ENCODE results near the gene MAPT. TPM values are rescaled to one million over a fixed set of nuclear protein-coding genes. Genes with fewer than 3 reads are reported as not detected.
"Not testable (repeated sequence)": the region's sequence is repeated elsewhere in the genome, so short reads cannot be mapped to it uniquely, and the experiment has no call there.

Gene MAPT
- total RNA-seq, 1 experiment from 2014 or later = 0.03 TPM

GRCh38 chr17:45997624-45998023 is 103.3 kb downstream of the MAPT start:
- H3K36me3 ChIP-seq = no peaks in the 10 kb centered on the region
- H3K9me3 ChIP-seq (replicated peaks) = no peaks in the 10 kb centered on the region
- H3K27ac ChIP-seq = no peak overlapping the region
- no peaks in the 10 kb centered on the region for H3K4me1 ChIP-seq (replicated peaks)
- H3K27me3 ChIP-seq (replicated peaks) = no peaks in the 10 kb centered on the region
- H3K4me3 ChIP-seq = no peak overlapping the region
- DNase-seq (ENCODE audit: low read depth in 1 of 2, low spot score in 2 of 2) = no peak

GRCh38 chr17:45998987-45999899 is 104.9 kb downstream of the MAPT start, which contains the start of gene STH:
Gene STH, plus strand, starts transcription at chr17:45999250. Its CDS starts 30 bp downstream, at chr17:45999280.
- no peaks in the 10 kb centered on the region for H3K27me3 ChIP-seq (replicated peaks)
- no peak for DNase-seq (ENCODE audit: low read depth in 1 of 2, low spot score in 2 of 2)
- no peaks in the 10 kb centered on the region for H3K36me3 ChIP-seq
- no peak within 1 kb of the TSS for H3K27ac ChIP-seq
- H3K4me3 ChIP-seq = no peak within 1 kb of the TSS
- H3K9me3 ChIP-seq (replicated peaks) = no peaks in the 10 kb centered on the region
- H3K4me1 ChIP-seq (replicated peaks) = no peaks in the 10 kb centered on the region

GRCh38 chr17:45999900-46000290 is 105.5 kb downstream of the MAPT start:
- no peaks in the 10 kb centered on the region for H3K4me1 ChIP-seq (replicated peaks)
- no peak overlapping the region for H3K27ac ChIP-seq
- no peaks in the 10 kb centered on the region for H3K36me3 ChIP-seq
- H3K9me3 ChIP-seq (replicated peaks) = no peaks in the 10 kb centered on the region
- H3K4me3 ChIP-seq = no peak overlapping the region
- H3K27me3 ChIP-seq (replicated peaks) = no peaks in the 10 kb centered on the region
- DNase-seq (ENCODE audit: low read depth in 1 of 2, low spot score in 2 of 2) = no peak

GRCh38 chr17:46000292-46000691 is 105.9 kb downstream of the MAPT start:
- Histone ChIP-seq H3K4me3 (no peak overlapping the region), H3K9me3 (replicated peaks) (no peaks in the 10 kb centered on the region), H3K36me3 (no peaks in the 10 kb centered on the region), H3K27ac (no peak overlapping the region), H3K27me3 (replicated peaks) (no peaks in the 10 kb centered on the region), H3K4me1 (replicated peaks) (no peaks in the 10 kb centered on the region)
- no peak for DNase-seq (ENCODE audit: low read depth in 1 of 2, low spot score in 2 of 2)

GRCh38 chr17:46000757-46001156 is 106.4 kb downstream of the MAPT start:
- Histone ChIP-seq H3K4me1 (replicated peaks) (no peaks in the 10 kb centered on the region), H3K27me3 (replicated peaks) (no peaks in the 10 kb centered on the region; the same call in 1 of the 2 replicates), H3K36me3 (no peaks in the 10 kb centered on the region), H3K4me3 (no peak overlapping the region), H3K27ac (no peak overlapping the region), H3K9me3 (replicated peaks) (no peaks in the 10 kb centered on the region)
- DNase-seq (ENCODE audit: low read depth in 1 of 2, low spot score in 2 of 2) = no peak

- no peaks in the 10 kb centered on the region for H3K4me1 ChIP-seq (replicated peaks)
Measured at GRCh38 chr17:46001390-46002310, 107.3 kb downstream of the MAPT start.

GRCh38 chr17:46002311-46002972 is 108.1 kb downstream of the MAPT start:
- no peak overlapping the region for H3K27ac ChIP-seq
- DNase-seq (ENCODE audit: low read depth in 1 of 2, low spot score in 2 of 2) = peak; percentile 75 to 79
- H3K4me3 ChIP-seq = no peak overlapping the region
- H3K36me3 ChIP-seq = no peaks in the 10 kb centered on the region
- H3K27me3 ChIP-seq (replicated peaks) = no peaks in the 10 kb centered on the region; the same call in 1 of the 2 replicates
- no peaks in the 10 kb centered on the region for H3K9me3 ChIP-seq (replicated peaks)
- no peaks in the 10 kb centered on the region for H3K4me1 ChIP-seq (replicated peaks)

More at GRCh38 chr17:46001390-46002310, 107.3 kb downstream of the MAPT start:
- Histone ChIP-seq H3K4me3 (no peak overlapping the region), H3K27me3 (replicated peaks) (no peaks in the 10 kb centered on the region; the same call in 1 of the 2 replicates), H3K27ac (no peak overlapping the region), H3K36me3 (no peaks in the 10 kb centered on the region), H3K9me3 (replicated peaks) (no peaks in the 10 kb centered on the region)
- DNase-seq (ENCODE audit: low read depth in 1 of 2, low spot score in 2 of 2) = no peak

- H3K27me3 ChIP-seq (replicated peaks) = no peaks in the 10 kb centered on the region; the same call in 1 of the 2 replicates
- no peak overlapping the region for H3K27ac ChIP-seq
- no peak overlapping the region for H3K4me3 ChIP-seq
- no peaks in the 10 kb centered on the region for H3K9me3 ChIP-seq (replicated peaks)
- H3K36me3 ChIP-seq = no peaks in the 10 kb centered on the region
- no peak for DNase-seq (ENCODE audit: low read depth in 1 of 2, low spot score in 2 of 2)
- H3K4me1 ChIP-seq (replicated peaks) = no peaks in the 10 kb centered on the region
Measured at GRCh38 chr17:46002973-46003316, 108.6 kb downstream of the MAPT start.

GRCh38 chr17:46003907-46004748 is 109.8 kb downstream of the MAPT start:
- peak in 1 of 2 experiments; percentile 47 for DNase-seq (ENCODE audit: low read depth in 1 of 2, low spot score in 2 of 2)

GRCh38 chr17:46006082-46006481 is 111.7 kb downstream of the MAPT start:
- DNase-seq (ENCODE audit: low read depth in 1 of 2, low spot score in 2 of 2); H3K9me3 ChIP-seq (replicated peaks); H3K4me3 ChIP-seq; H3K4me1 ChIP-seq (replicated peaks); H3K27me3 ChIP-seq (replicated peaks); H3K36me3 ChIP-seq; H3K27ac ChIP-seq: not testable (repeated sequence)

More at GRCh38 chr17:46003907-46004748, 109.8 kb downstream of the MAPT start:
- Histone ChIP-seq H3K36me3 (no peaks in the 10 kb centered on the region), H3K27me3 (replicated peaks) (no peaks in the 10 kb centered on the region; the same call in 1 of the 2 replicates), H3K27ac (no peak overlapping the region), H3K9me3 (replicated peaks) (no peaks in the 10 kb centered on the region), H3K4me3 (no peak overlapping the region), H3K4me1 (replicated peaks) (no peaks in the 10 kb centered on the region)

- Histone ChIP-seq H3K4me1 (replicated peaks) (no peaks in the 10 kb centered on the region), H3K9me3 (replicated peaks) (no peaks in the 10 kb centered on the region), H3K4me3 (no peak overlapping the region), H3K27me3 (replicated peaks) (no peaks in the 10 kb centered on the region; the same call in none of the 2 replicates), H3K36me3 (no peaks in the 10 kb centered on the region), H3K27ac (no peak overlapping the region)
- DNase-seq (ENCODE audit: low read depth in 1 of 2, low spot score in 2 of 2) = no peak
Measured at GRCh38 chr17:46007461-46007965, 113.2 kb downstream of the MAPT start.

- no peak for DNase-seq (ENCODE audit: low read depth in 1 of 2, low spot score in 2 of 2)
- Histone ChIP-seq H3K4me3 (no peak overlapping the region), H3K4me1 (replicated peaks) (no peaks in the 10 kb centered on the region), H3K27me3 (replicated peaks) (no peaks in the 10 kb centered on the region; the same call in none of the 2 replicates), H3K36me3 (no peaks in the 10 kb centered on the region), H3K9me3 (replicated peaks) (no peaks in the 10 kb centered on the region), H3K27ac (no peak overlapping the region)
Measured at GRCh38 chr17:46008591-46008990, 114.2 kb downstream of the MAPT start.

Data from SJSA1 (cell line).